Measurements from ENCODE around the gene ENOX1.
"Not testable (repeated sequence)": the region's sequence is repeated elsewhere in the genome, so short reads cannot be mapped to it uniquely, and the experiment has no call there.

ENOX1 gene

GRCh38 chr13:43170506-43170905 lies 616.3 kb downstream of the ENOX1 start:
- DNase-seq: no peak

GRCh38 chr13:43168434-43168833 lies 618.3 kb downstream of the ENOX1 start:
- DNase-seq: not testable (repeated sequence)

- DNase-seq: no peak
Measured at GRCh38 chr13:43167731-43168130, 619.0 kb downstream of the ENOX1 start.

GRCh38 chr13:43166644-43167457 lies 619.9 kb downstream of the ENOX1 start:
- DNase-seq: no peak
